Measurements from ENCODE around the gene SCLY.
"Not testable (repeated sequence)": the region's sequence is repeated elsewhere in the genome, so short reads cannot be mapped to it uniquely, and the experiment has no call there.

Gene SCLY

GRCh38 chr2:238114851-238115660 is 54.3 kb downstream of the SCLY start:
- no peak for DNase-seq

- DNase-seq: not testable (repeated sequence)
Observed at GRCh38 chr2:238115709-238116108, 54.9 kb downstream of the SCLY start.

- no peak for DNase-seq
Observed at GRCh38 chr2:238116298-238117198, 55.7 kb downstream of the SCLY start.

- no peak for DNase-seq
Observed at GRCh38 chr2:238117199-238118154, 56.7 kb downstream of the SCLY start.

GRCh38 chr2:238119756-238120462 is 59.1 kb downstream of the SCLY start:
- DNase-seq: no peak

- DNase-seq: no peak
Observed at GRCh38 chr2:238120463-238121298, 59.9 kb downstream of the SCLY start.

- DNase-seq: no peak
Observed at GRCh38 chr2:238121511-238122286, 60.9 kb downstream of the SCLY start.

- DNase-seq: no peak
Observed at GRCh38 chr2:238122287-238123217, 61.8 kb downstream of the SCLY start.

GRCh38 chr2:238123218-238123971 is 62.6 kb downstream of the SCLY start:
- DNase-seq: no peak

GRCh38 chr2:238123991-238124470 is 63.2 kb downstream of the SCLY start:
- DNase-seq: no peak

- no peak for DNase-seq
Observed at GRCh38 chr2:238124488-238125126, 63.8 kb downstream of the SCLY start.

GRCh38 chr2:238125127-238125885 is 64.5 kb downstream of the SCLY start:
- DNase-seq: no peak

- no peak for DNase-seq
Observed at GRCh38 chr2:238126338-238126737, 65.5 kb downstream of the SCLY start.

- DNase-seq: no peak
Observed at GRCh38 chr2:238126775-238127164, 66.0 kb downstream of the SCLY start.

- DNase-seq: no peak
Observed at GRCh38 chr2:238127165-238128060, 66.6 kb downstream of the SCLY start.

GRCh38 chr2:238128061-238128440 is 67.2 kb downstream of the SCLY start:
- no peak for DNase-seq

Data from NCI-H510A treated with DMSO at 0.1 percent for 48 hours (cell line).